ENCODE data around the gene RNF10.

The RNF10 gene

DNA sequence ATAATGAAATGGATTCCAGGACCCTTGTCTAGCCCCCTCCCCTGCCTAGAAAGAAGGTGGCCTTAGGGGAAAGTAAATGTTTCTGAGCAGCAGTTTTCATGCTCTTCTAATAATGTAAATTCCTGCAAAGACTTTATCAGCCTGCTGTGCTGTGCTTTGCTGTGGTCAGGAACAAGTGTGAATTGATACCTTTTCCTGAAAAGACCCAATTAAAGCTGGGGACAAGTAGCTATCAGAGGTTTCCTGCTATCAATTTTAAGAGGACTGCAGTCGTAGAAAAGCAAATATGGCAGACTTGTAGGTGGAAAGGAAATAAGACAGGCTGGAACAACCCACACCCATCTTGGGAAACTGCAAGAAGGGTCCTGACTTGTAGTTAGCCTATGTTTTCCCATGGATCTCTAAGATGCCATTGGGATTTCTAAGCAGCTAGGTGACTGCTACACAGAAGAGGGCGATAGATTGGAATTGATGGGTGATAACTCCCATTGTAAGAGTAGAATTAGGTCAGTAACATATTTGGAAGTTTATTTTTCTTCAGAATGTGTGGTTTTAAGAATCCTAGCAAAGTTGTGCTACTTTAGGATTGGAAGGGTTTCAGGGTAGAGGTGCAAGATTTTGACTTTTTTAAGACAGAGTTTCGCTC, 35.2 kb upstream of the RNF10 start:
- TF ChIP-seq, protein P1, sequence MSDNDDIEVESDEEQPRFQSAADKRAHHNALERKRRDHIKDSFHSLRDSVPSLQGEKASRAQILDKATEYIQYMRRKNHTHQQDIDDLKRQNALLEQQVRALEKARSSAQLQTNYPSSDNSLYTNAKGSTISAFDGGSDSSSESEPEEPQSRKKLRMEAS (IDR thresholded peaks at IDR 0.05; ENCODE audit: low read depth, low read length), result no peak
- no peak for TF ChIP-seq CTCF (IDR thresholded peaks at IDR 0.05; ENCODE audit: low read depth, low read length)
- TF ChIP-seq MYC (IDR thresholded peaks at IDR 0.05; ENCODE audit: low read depth, low read length), result no peak
- TF ChIP-seq POLR2A (IDR thresholded peaks at IDR 0.05; ENCODE audit: extremely low read depth, insufficient read length), result no peak
- no peak overlapping the region for H3K4me3 ChIP-seq (ENCODE audit: low read depth, low read length)
- DNase-seq (ENCODE audit: low read depth), result peak; percentile 25

DNA sequence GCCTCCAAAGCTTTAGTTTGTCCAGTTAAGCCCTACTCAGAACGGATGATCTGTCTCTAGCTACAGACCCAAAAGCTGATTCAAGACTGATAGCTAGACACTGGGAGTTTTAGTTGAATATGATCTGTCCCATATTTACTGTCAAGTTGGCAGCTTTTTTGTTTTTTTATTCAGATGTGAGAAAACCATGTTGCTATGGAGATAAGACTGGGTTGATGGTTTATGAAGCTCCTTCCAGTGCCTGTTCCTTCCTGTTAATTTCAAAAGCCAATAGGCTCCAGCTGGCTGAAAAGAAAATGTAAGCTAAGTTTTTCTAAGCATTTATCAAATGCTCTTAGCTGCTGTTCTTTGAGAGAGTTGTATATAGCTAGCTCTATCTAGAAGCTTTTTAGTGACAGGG, 33.6 kb upstream of the RNF10 start:
- no peak for DNase-seq (ENCODE audit: low read depth)
- no peak for TF ChIP-seq POLR2A (IDR thresholded peaks at IDR 0.05; ENCODE audit: extremely low read depth, insufficient read length)
- no peak for TF ChIP-seq CTCF (IDR thresholded peaks at IDR 0.05; ENCODE audit: low read depth, low read length)
- TF ChIP-seq MYC (IDR thresholded peaks at IDR 0.05; ENCODE audit: low read depth, low read length), result no peak
- TF ChIP-seq, protein P1 (IDR thresholded peaks at IDR 0.05; ENCODE audit: low read depth, low read length), result no peak
- no peak overlapping the region for H3K4me3 ChIP-seq (ENCODE audit: low read depth, low read length)

DNA sequence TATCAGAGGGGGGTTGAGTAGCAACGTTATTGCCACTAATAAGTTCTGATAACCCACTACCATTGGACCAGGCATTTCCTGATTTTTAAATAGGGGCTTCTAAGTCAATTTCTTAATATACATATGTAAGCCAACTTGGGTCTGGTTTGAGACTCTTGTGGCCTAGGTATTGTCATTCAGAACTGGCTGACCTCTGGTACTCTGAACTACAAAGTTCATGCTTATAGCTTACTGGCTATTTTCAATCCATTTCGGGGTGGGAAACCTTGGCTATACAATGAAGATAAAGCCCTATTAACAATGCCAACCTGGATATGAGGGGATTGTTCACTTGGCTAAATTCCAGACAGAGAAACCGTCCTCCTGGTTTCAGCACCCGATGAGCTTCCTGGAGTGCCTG, 29.6 kb upstream of the RNF10 start:
- H3K4me3 ChIP-seq (ENCODE audit: low read depth, low read length), result no peak overlapping the region
- no peak for DNase-seq (ENCODE audit: low read depth)
- TF ChIP-seq, protein P1 (IDR thresholded peaks at IDR 0.05; ENCODE audit: low read depth, low read length), result no peak
- TF ChIP-seq CTCF (IDR thresholded peaks at IDR 0.05; ENCODE audit: low read depth, low read length), result no peak
- no peak for TF ChIP-seq POLR2A (IDR thresholded peaks at IDR 0.05; ENCODE audit: extremely low read depth, insufficient read length)
- no peak for TF ChIP-seq MYC (IDR thresholded peaks at IDR 0.05; ENCODE audit: low read depth, low read length)

DNA sequence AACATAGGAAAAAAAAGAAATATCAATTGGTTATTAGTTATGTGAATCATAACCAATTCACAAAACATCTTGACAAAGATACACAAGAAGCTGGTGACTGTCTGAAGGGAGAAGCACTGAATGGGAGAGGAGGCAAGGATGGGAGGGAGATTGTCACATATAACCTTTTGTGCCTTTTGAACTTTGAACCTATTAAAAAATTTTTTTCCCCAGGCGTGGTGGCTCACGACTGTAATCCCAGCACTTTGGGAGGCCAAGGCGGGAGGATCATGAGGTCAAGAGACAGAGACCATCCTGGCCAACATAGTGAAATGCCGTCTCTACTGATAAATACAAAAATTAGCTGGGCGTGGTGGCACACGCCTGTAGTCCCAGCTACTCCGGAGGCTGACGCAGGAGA, 25.6 kb upstream of the RNF10 start:
- no peak for DNase-seq (ENCODE audit: low read depth)
- no peak overlapping the region for H3K4me3 ChIP-seq (ENCODE audit: low read depth, low read length)
- TF ChIP-seq, protein P1 (IDR thresholded peaks at IDR 0.05; ENCODE audit: low read depth, low read length), result no peak
- TF ChIP-seq CTCF (IDR thresholded peaks at IDR 0.05; ENCODE audit: low read depth, low read length) (no peak), MYC (IDR thresholded peaks at IDR 0.05; ENCODE audit: low read depth, low read length) (no peak), POLR2A (IDR thresholded peaks at IDR 0.05; ENCODE audit: extremely low read depth, insufficient read length) (no peak)

DNA sequence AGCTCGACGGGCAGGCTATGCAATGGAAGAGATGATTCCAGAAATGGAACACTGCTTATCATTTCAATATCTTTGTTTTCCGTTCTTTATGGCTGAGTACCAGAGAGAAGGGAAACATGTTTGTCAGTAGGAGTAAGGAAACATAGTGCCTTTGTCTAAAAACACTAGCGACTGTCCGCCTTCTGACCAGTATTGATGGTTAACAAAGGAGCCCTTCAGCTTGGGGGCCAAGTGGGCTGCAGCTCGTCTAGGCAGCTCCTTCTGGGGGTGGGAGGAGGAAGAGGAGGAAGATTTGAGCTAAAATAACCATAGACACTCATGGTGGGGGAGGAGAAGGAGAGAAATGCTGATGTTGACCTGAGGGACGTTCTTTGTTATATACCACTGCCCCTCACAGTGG, 20.2 kb upstream of the RNF10 start:
- TF ChIP-seq POLR2A (IDR thresholded peaks at IDR 0.05; ENCODE audit: extremely low read depth, insufficient read length) (no peak), MYC (IDR thresholded peaks at IDR 0.05; ENCODE audit: low read depth, low read length) (no peak), CTCF (IDR thresholded peaks at IDR 0.05; ENCODE audit: low read depth, low read length) (no peak)
- TF ChIP-seq, protein P1 (IDR thresholded peaks at IDR 0.05; ENCODE audit: low read depth, low read length), result no peak
- H3K4me3 ChIP-seq (ENCODE audit: low read depth, low read length), result no peak overlapping the region
- DNase-seq (ENCODE audit: low read depth), result no peak

Measured in NB4 (cell line).